GM19193 (cell line): ENCODE data around the gene CD300H.

Source experiments
- POLR2A ChIP-seq: IDR thresholded peaks from 4 replicates; pipeline ENCODE4 v1.6.1; 2011; ENCODE audit not compliant: insufficient read depth, insufficient read length; ENCODE audit errors: extremely low read depth

Gene CD300H

GRCh38 chr17:74528491-74529199, 38.7 kb downstream of the CD300H start:
- no peak for TF ChIP-seq POLR2A

GRCh38 chr17:74527756-74528155, 39.6 kb downstream of the CD300H start:
- TF ChIP-seq POLR2A, result no peak

DNA sequence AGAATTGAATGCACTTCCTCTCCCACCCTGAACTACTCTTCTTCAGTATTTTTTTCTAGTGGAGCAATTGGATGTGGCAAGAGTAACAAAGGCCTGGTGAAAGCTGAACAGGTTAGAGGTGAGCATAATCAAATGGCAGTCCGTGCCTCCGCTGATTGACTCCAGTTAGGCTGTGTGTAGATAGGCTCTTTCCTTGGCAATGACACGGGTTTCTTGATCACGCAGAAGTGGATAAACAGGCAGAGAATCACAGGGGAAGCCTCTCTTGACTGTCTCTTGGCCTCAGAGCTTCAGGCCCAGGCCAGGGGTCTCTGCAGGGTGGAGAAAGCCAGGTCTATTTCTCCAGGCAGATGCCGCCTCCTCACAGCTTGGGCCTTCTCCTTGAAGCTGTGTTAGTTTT, 40.2 kb downstream of the CD300H start:
- no peak for TF ChIP-seq POLR2A

- TF ChIP-seq POLR2A, result no peak
Measured at GRCh38 chr17:74526681-74527080, 40.6 kb downstream of the CD300H start.

GRCh38 chr17:74525781-74526288, 41.5 kb downstream of the CD300H start:
- TF ChIP-seq POLR2A, result no peak

GRCh38 chr17:74525465-74525725, 41.9 kb downstream of the CD300H start:
- TF ChIP-seq POLR2A, result no peak

DNA sequence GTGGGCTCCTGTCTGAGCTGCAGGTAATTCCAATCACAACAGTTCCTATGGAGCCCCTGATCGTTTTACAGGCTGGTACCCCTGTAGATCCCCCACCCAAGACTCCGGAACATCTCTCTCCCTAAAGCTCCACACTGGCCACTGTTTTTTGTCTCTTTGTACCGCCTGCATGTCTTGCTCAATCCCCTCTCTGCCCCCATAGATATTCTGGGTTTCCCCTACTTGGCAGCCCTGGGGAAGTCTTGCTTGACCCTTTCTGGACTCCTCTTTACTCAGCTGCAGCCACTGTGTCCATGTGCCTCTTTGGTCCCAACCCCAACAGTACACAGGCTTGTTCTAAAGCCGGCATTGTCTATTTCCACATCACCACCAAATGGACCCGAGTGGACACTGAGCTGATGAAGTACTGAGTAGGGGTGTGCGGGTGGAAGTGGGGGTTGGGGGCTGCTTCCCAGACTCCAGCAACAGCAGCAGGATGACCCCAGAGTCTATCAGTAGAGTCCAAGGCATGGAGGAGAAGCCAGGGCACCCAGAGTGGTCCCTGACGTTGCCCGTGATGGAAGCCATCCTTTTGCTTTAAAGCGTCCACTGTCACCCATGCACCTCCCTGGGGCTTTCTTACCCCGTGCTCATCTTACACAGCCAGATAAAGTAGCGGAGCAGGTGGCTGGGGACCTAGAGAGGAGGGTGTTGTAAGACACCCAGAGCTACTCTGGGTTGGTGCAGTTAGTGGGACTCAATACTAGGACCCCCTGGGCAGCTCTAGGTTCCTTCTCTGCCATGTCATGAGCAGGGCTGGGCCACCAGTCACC, 42.5 kb downstream of the CD300H start:
- TF ChIP-seq POLR2A, result no peak

DNA sequence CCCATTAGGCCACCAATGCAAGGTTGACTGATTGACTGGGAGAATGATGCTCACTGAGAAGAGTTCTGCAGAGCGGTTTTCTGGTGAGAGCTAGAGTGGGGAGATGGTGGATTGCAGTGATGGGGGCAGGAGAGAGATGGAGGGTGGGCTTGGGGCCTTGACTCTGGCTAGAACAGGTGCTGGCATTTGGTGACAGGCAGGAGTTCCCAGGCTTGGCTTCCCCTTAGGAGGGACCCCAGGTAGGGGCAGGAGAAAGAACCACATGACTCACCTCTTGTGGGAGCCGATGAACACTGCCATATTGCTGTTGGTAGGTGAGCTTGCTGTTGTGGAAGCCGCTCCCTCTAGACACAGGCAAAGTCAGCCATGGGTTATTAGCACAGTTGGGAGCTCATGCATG, 44.0 kb downstream of the CD300H start:
- no peak for TF ChIP-seq POLR2A

GRCh38 chr17:74522381-74523105, 44.8 kb downstream of the CD300H start:
- no peak for TF ChIP-seq POLR2A

GRCh38 chr17:74521701-74522201, 45.6 kb downstream of the CD300H start:
- TF ChIP-seq POLR2A, result no peak

- TF ChIP-seq POLR2A, result no peak
Measured at GRCh38 chr17:74520790-74521480, 46.4 kb downstream of the CD300H start.

DNA sequence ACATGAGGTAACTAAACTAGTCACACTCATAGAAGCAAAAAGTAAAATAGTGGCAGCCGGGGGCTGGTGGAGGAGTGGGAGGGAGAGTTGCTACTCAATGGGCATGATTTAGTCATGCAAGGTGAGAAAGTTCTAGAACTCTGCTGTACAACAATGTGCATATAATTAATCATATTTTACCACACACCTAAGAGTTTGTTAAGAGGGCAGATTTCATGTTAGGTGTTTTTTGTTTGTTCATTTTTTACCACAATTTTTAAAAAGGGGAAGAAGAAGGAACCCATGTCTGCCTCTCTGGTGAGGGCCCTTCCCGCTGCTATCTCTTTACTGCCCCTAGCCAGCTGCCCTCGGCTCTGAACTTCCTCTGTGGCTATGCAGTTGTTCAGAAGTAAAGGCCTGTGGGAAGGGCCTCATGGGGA, 47.3 kb downstream of the CD300H start:
- no peak for TF ChIP-seq POLR2A

- TF ChIP-seq POLR2A, result no peak
Measured at GRCh38 chr17:74516561-74517328, 50.6 kb downstream of the CD300H start.

DNA sequence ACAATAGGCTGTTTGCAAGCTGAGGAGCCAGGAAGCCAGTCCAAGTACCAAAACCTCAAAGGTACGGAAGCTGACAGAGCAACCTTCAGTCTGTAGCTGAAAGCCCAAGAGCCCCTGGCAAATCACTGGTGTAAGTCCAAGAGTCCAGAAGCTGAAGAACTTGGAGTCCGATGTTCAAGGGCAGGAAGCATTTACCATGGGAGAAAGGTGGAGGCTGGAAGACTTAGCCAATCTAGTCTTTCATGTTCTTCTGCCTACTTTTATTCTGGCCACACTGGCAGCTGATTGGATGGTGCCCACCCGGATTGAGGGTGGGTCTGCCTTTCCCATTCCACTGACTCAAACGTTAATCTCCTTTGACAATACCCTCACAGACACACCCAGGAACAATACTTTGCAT, 51.4 kb downstream of the CD300H start:
- no peak for TF ChIP-seq POLR2A
